Smooth muscle cell (in vitro differentiated cells): Measurements from ENCODE around the gene GPR27. TPM values are rescaled to one million over a fixed set of nuclear protein-coding genes. Genes with fewer than 3 reads are reported as not detected.

Experiments used
- DNase-seq: peaks from one replicate; lab custom pipeline; 2025; ENCODE audit not compliant: unreplicated experiment; lab: John Stamatoyannopoulos, UW
- H2AFZ ChIP-seq: fragments of 200-600 bp; sonication (generic); 2 replicates; pipeline ENCODE4 v1.6.0; 2016; ENCODE audit warnings: antibody characterized with exemption, low read depth, mild to moderate bottlenecking
- H3F3A ChIP-seq: fragments of 200-600 bp; sonication (generic); 2 replicates; pipeline ENCODE4 v1.6.0; 2017; ENCODE audit warnings: antibody characterized with exemption, low read depth
- H3K27ac ChIP-seq: fragments of 200-600 bp; sonication (generic); 2 replicates; pipeline ENCODE4 v1.5.1; 2016; ENCODE audit warnings: low read depth, mild to moderate bottlenecking
- H3K27me3 ChIP-seq: fragments of 200-600 bp; sonication (generic); 2 replicates; pipeline ENCODE4 v1.6.1; 2016; ENCODE audit warnings: low read depth, mild to moderate bottlenecking
- H3K36me3 ChIP-seq: fragments of 200-600 bp; sonication (generic); 2 replicates; pipeline ENCODE4 v1.5.1; 2016; ENCODE audit warnings: low read depth
- H3K4me1 ChIP-seq: fragments of 200-600 bp; sonication (generic); 2 replicates; pipeline ENCODE4 v1.5.1; 2016; ENCODE audit warnings: low read depth
- H3K4me2 ChIP-seq: fragments of 200-600 bp; sonication (generic); 2 replicates; pipeline ENCODE4 v1.6.0; 2016; ENCODE audit warnings: mild to moderate bottlenecking
- H3K4me3 ChIP-seq: fragments of 200-600 bp; sonication (generic); 2 replicates; pipeline ENCODE4 v1.5.1; 2016; ENCODE audit warnings: mild to moderate bottlenecking
- H3K79me2 ChIP-seq: fragments of 200-600 bp; sonication (generic); 2 replicates; pipeline ENCODE4 v1.6.0; 2016; ENCODE audit warnings: low read depth, mild to moderate bottlenecking
- H3K9ac ChIP-seq: fragments of 200-600 bp; sonication (generic); 2 replicates; pipeline ENCODE4 v1.6.0; 2016; ENCODE audit warnings: low read depth
- H3K9me3 ChIP-seq: fragments of 200-600 bp; sonication (generic); replicated peaks from 2 replicates; pipeline ENCODE4 v1.5.1; 2016; ENCODE audit warnings: low read depth
- H4K20me1 ChIP-seq: fragments of 200-600 bp; sonication (generic); 2 replicates; pipeline ENCODE4 v1.6.0; 2016; ENCODE audit warnings: low read depth
- CTCF ChIP-seq: fragments of 200-600 bp; sonication (generic); IDR thresholded peaks from 2 replicates; pipeline ENCODE4 v1.5.1; 2017; ENCODE audit warnings: borderline replicate concordance, mild to moderate bottlenecking, antibody characterized with exemption; ENCODE audit not compliant: insufficient read depth, poor library complexity, severe bottlenecking
- WGBS: methylation state at CpG from one replicate; pipeline ENCODE4 v1.1.7; 2016; ENCODE audit warnings: low lambda C conversion rate; 5-methylcytosine and 5-hydroxymethylcytosine counted together
- polyA plus RNA-seq: library from polyadenylated mRNA; unstranded; fragments of >200 nt; fragmentation: Nextera tagmentation; extraction: Ambion mirVana; gene quantifications from 2 replicates; pipeline ENCODE4 v1.2.1, GENCODE V29; 2016
- total RNA-seq: library from RNA; depleted of rRNA; stranded (reverse); fragments of >200 nt; gene quantifications from 2 replicates; pipeline ENCODE4 v1.2.3, GENCODE V29; 2014

The GPR27 gene
- total and polyA plus RNA-seq, 2 experiments from 2014 or later: 0.50 to 1.2 TPM

- no peak for TF ChIP-seq CTCF
- DNase-seq: no peak
- H3K4me3 ChIP-seq: no peak overlapping the region
These were observed 24.9 kb upstream of the GPR27 start for GRCh38 chr3:71728632-71729342.

DNA sequence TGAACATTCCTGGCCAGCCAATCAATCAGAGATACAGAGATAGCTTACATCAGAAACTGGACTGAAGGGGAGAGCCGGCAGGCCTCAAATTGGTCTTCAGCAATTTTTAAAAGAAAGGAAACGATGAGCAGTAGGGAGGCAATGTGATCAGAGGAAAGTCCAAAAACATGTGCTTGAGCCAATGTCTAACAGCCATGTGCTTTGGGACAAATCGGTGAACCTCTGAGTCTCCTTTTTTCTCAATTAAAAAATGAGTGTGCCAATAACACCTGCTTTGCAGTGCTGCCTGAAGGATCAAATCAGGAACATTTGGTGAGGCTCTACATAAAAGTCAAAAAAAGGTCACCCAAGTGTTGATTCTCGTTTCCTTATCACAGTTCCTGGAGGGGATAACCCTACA, 21.0 kb upstream of the GPR27 start:
- H4K20me1 ChIP-seq: no peaks in the 10 kb centered on the region
- H3K4me1 ChIP-seq: no peaks in the 10 kb centered on the region
- H3K4me3 ChIP-seq: no peak overlapping the region
- WGBS: 80% methylated on average over 4 of the region's 4 CpGs
- H3K27ac ChIP-seq: no peak overlapping the region
- H3K36me3 ChIP-seq: no peaks in the 10 kb centered on the region
- no peak for TF ChIP-seq CTCF
- DNase-seq: no peak
- H3K4me2 ChIP-seq: no peak overlapping the region
- H3K9me3 ChIP-seq: no peaks in the 10 kb centered on the region
- peaks cover 3% of the 10 kb centered on the region for H3F3A ChIP-seq
- H3K27me3 ChIP-seq: peaks cover 15% of the 10 kb centered on the region
- H2AFZ ChIP-seq: no peak overlapping the region
- no peak overlapping the region for H3K9ac ChIP-seq
- H3K79me2 ChIP-seq: no peaks in the 10 kb centered on the region

More at GRCh38 chr3:71728632-71729342, 24.9 kb upstream of the GPR27 start:
- Histone ChIP-seq H3K4me1 (peaks cover 5% of the 10 kb centered on the region), H3K27ac (no peak overlapping the region), H3K36me3 (no peaks in the 10 kb centered on the region), H3K9me3 (no peaks in the 10 kb centered on the region), H3K79me2 (no peaks in the 10 kb centered on the region), H3K27me3 (peaks cover 27% of the 10 kb centered on the region), H4K20me1 (no peaks in the 10 kb centered on the region), H3K4me2 (no peak overlapping the region), H3F3A (peaks cover 3% of the 10 kb centered on the region), H2AFZ (no peak overlapping the region), H3K9ac (no peak overlapping the region)
- WGBS: 41% methylated on average over 4 of the region's 4 CpGs

- Histone ChIP-seq H3K36me3 (no peaks in the 10 kb centered on the region), H3K27ac (no peak overlapping the region), H3K27me3 (peaks cover 8% of the 10 kb centered on the region), H3K79me2 (no peaks in the 10 kb centered on the region), H4K20me1 (no peaks in the 10 kb centered on the region), H2AFZ (no peak overlapping the region), H3K4me3 (no peak overlapping the region), H3F3A (peaks cover 3% of the 10 kb centered on the region), H3K4me1 (no peaks in the 10 kb centered on the region), H3K4me2 (no peak overlapping the region), H3K9ac (no peak overlapping the region), H3K9me3 (no peaks in the 10 kb centered on the region)
- no peak for DNase-seq
- TF ChIP-seq CTCF: no peak
- 64% methylated on average over 2 of the region's 2 CpGs for WGBS
These were observed 20.3 kb upstream of the GPR27 start for GRCh38 chr3:71733319-71733718.

GRCh38 chr3:71734881-71735280, 18.8 kb upstream of the GPR27 start:
- no peak for TF ChIP-seq CTCF
- Histone ChIP-seq H3K9me3 (no peaks in the 10 kb centered on the region), H2AFZ (no peak overlapping the region), H3K4me1 (no peaks in the 10 kb centered on the region), H3K4me3 (no peak overlapping the region), H3K79me2 (no peaks in the 10 kb centered on the region), H3K36me3 (no peaks in the 10 kb centered on the region), H3F3A (peaks cover 3% of the 10 kb centered on the region), H3K27ac (no peak overlapping the region), H3K27me3 (peaks cover 5% of the 10 kb centered on the region), H3K4me2 (no peak overlapping the region), H3K9ac (no peak overlapping the region), H4K20me1 (no peaks in the 10 kb centered on the region)
- WGBS: 89% methylated on average over 1 of the region's 1 CpG
- DNase-seq: no peak
